Osteoblast (primary cell): ENCODE data around the gene SLC4A11. TPM values are rescaled to one million over a fixed set of nuclear protein-coding genes. Genes with fewer than 3 reads are reported as not detected.
A peak's percentile ranks its signal among the peaks of the same experiment; 100 is the strongest.

Source experiments
- DNase-seq: peaks from one replicate; pipeline ENCODE4 v3.0.0; 2011; ENCODE audit warnings: low spot score, mixed read lengths; ENCODE audit not compliant: insufficient read length; ENCODE audit errors: missing footprints
- H2AFZ ChIP-seq: 2 replicates; pipeline ENCODE4 v1.6.0; 2011; ENCODE audit warnings: mild to moderate bottlenecking, low read length
- H3K27ac ChIP-seq: 2 replicates; pipeline ENCODE4 v1.5.1; 2011; ENCODE audit warnings: mild to moderate bottlenecking, low read depth, low read length, moderate library complexity
- H3K27me3 ChIP-seq: 2 replicates; pipeline ENCODE4 v1.6.0; 2012; ENCODE audit warnings: mild to moderate bottlenecking, control low read depth, inconsistent platforms, low read length, moderate library complexity; ENCODE audit not compliant: insufficient read depth
- H3K36me3 ChIP-seq: 2 replicates; pipeline ENCODE4 v1.5.1; 2011; ENCODE audit warnings: mild to moderate bottlenecking, low read length, control low read depth, moderate library complexity; ENCODE audit not compliant: insufficient read depth
- H3K4me1 ChIP-seq: 2 replicates; pipeline ENCODE4 v1.5.1; 2011; ENCODE audit warnings: mild to moderate bottlenecking, low read length, control low read depth, moderate library complexity; ENCODE audit not compliant: insufficient read depth
- H3K4me2 ChIP-seq: 2 replicates; pipeline ENCODE4 v1.6.0; 2011; ENCODE audit warnings: mild to moderate bottlenecking, low read length; ENCODE audit not compliant: insufficient read depth
- H3K4me3 ChIP-seq: fragments of 200-600 bp; sonication (generic); 3 replicates; pipeline ENCODE4 v1.5.1; 2012; ENCODE audit warnings: mild to moderate bottlenecking, low read length, inconsistent platforms; ENCODE audit not compliant: insufficient read depth
- H3K79me2 ChIP-seq: 2 replicates; pipeline ENCODE4 v1.6.0; 2012; ENCODE audit warnings: mild to moderate bottlenecking, low read length, control low read depth, inconsistent platforms; ENCODE audit not compliant: insufficient read depth
- H3K9me3 ChIP-seq: 2 replicates; pipeline ENCODE4 v1.5.1; 2011; ENCODE audit warnings: low read depth, low read length, control low read depth
- H4K20me1 ChIP-seq: 2 replicates; pipeline ENCODE4 v1.6.0; 2012; ENCODE audit warnings: mild to moderate bottlenecking, low read length, control low read depth; ENCODE audit not compliant: insufficient read depth
- CTCF ChIP-seq: IDR thresholded peaks from 2 replicates; pipeline ENCODE4 v1.5.1; 2011; ENCODE audit warnings: mild to moderate bottlenecking, low read depth, low read length, moderate library complexity; ENCODE audit errors: extremely low read depth
- total RNA-seq: library from RNA; depleted of rRNA; stranded (reverse); fragments of >200 nt; gene quantifications from 2 replicates; pipeline ENCODE4 v1.2.3, GENCODE V29; 2012

SLC4A11 gene
- total RNA-seq, 1 donor: under 0.01 TPM

DNA sequence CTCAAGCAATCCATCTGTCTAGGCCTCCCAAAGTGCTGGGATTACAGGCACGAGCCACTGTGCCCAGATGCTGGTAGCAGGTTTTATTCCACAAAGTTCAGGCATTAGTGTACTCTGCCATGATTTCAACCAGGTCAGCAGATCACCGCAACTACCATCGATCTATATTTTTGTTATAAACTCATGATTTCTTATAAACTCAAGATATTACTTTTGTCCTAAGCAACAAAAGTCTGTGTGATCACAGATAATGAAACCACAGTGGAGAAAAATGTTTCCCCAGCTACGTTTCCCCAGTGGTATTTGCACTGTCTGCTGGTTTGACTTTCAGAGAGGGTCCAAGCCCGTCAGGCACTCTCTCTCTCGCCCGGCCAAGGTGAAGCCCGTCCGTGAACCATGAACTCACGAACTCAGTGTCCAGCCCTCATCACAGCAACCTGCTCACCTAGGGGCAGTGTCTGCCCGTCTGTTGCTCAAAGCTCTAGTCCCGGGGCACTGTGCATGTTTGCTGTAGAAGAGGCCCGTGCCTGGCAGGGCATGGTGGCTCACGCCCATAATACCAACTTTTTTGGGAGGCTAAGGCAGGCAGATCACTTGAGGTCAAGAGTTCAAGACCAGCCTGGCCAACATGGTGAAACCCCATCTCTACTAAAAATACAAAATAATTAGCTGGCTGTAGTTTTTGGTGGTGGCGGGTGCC, 7.0 kb downstream of the SLC4A11 start:
- no peak overlapping the region for H3K4me3 ChIP-seq
- no peak overlapping the region for H3K27ac ChIP-seq
- H3K79me2 ChIP-seq: no peaks in the 10 kb centered on the region
- no peak overlapping the region for H2AFZ ChIP-seq
- H4K20me1 ChIP-seq: no peaks in the 10 kb centered on the region
- no peaks in the 10 kb centered on the region for H3K36me3 ChIP-seq
- DNase-seq: peak; percentile 70
- H3K4me1 ChIP-seq: no peaks in the 10 kb centered on the region
- peaks cover 6% of the 10 kb centered on the region for H3K27me3 ChIP-seq
- H3K4me2 ChIP-seq: no peak overlapping the region
- TF ChIP-seq CTCF: no peak
- no peaks in the 10 kb centered on the region for H3K9me3 ChIP-seq

- TF ChIP-seq CTCF: no peak
- H3K4me2 ChIP-seq: no peak overlapping the region
- no peaks in the 10 kb centered on the region for H4K20me1 ChIP-seq
- H3K27me3 ChIP-seq: no peaks in the 10 kb centered on the region
- H3K79me2 ChIP-seq: no peaks in the 10 kb centered on the region
- DNase-seq: no peak
- no peaks in the 10 kb centered on the region for H3K36me3 ChIP-seq
- H3K9me3 ChIP-seq: no peaks in the 10 kb centered on the region
- H3K4me1 ChIP-seq: no peaks in the 10 kb centered on the region
- no peak overlapping the region for H3K4me3 ChIP-seq
- no peak overlapping the region for H3K27ac ChIP-seq
- no peak overlapping the region for H2AFZ ChIP-seq
Observed at GRCh38 chr20:3231116-3231515, 7.9 kb downstream of the SLC4A11 start.

- no peak for TF ChIP-seq CTCF
- H3K9me3 ChIP-seq: no peaks in the 10 kb centered on the region
- no peak overlapping the region for H3K4me3 ChIP-seq
- no peaks in the 10 kb centered on the region for H3K4me1 ChIP-seq
- no peak overlapping the region for H2AFZ ChIP-seq
- no peaks in the 10 kb centered on the region for H4K20me1 ChIP-seq
- no peaks in the 10 kb centered on the region for H3K79me2 ChIP-seq
- no peak overlapping the region for H3K4me2 ChIP-seq
- peak; percentile 14 for DNase-seq
- no peak overlapping the region for H3K27ac ChIP-seq
- no peaks in the 10 kb centered on the region for H3K36me3 ChIP-seq
- no peaks in the 10 kb centered on the region for H3K27me3 ChIP-seq
Observed at GRCh38 chr20:3229798-3230197, 9.2 kb downstream of the SLC4A11 start.

DNA sequence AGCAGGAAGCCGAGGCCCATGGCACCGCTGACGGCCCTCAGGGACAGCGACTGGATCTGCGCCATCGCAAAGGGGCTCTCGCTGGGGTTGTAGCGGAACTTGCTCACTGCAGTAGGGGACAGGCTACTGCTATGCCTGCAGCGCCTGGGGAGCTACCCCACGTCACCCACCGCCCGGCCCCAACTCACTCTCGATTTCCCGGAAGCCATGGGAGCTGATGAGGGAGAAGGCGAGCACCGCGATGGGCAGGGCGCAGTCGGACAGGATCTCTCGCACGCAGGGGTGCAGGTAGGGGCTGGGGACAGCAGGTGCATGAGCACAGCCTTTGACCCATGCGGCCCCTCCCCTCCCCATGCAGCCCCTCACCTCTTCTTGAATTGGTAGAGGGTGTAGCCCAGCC, 9.8 kb downstream of the SLC4A11 start:
- H3K4me3 ChIP-seq: no peak overlapping the region
- DNase-seq: peak; percentile 61
- H2AFZ ChIP-seq: no peak overlapping the region
- H3K4me1 ChIP-seq: no peaks in the 10 kb centered on the region
- H3K27ac ChIP-seq: no peak overlapping the region
- no peaks in the 10 kb centered on the region for H3K9me3 ChIP-seq
- no peaks in the 10 kb centered on the region for H4K20me1 ChIP-seq
- no peaks in the 10 kb centered on the region for H3K36me3 ChIP-seq
- no peaks in the 10 kb centered on the region for H3K79me2 ChIP-seq
- H3K27me3 ChIP-seq: no peaks in the 10 kb centered on the region
- TF ChIP-seq CTCF: no peak
- H3K4me2 ChIP-seq: no peak overlapping the region
